SKM-1 (cell line): Measurements from ENCODE around the gene STX4.
"Not testable (repeated sequence)": the region's sequence is repeated elsewhere in the genome, so short reads cannot be mapped to it uniquely, and the experiment has no call there.

Experiments
- DNase-seq: peaks from one replicate; lab custom pipeline; 2025; ENCODE audit not compliant: unreplicated experiment; lab: John Stamatoyannopoulos, UW

The STX4 gene

DNA sequence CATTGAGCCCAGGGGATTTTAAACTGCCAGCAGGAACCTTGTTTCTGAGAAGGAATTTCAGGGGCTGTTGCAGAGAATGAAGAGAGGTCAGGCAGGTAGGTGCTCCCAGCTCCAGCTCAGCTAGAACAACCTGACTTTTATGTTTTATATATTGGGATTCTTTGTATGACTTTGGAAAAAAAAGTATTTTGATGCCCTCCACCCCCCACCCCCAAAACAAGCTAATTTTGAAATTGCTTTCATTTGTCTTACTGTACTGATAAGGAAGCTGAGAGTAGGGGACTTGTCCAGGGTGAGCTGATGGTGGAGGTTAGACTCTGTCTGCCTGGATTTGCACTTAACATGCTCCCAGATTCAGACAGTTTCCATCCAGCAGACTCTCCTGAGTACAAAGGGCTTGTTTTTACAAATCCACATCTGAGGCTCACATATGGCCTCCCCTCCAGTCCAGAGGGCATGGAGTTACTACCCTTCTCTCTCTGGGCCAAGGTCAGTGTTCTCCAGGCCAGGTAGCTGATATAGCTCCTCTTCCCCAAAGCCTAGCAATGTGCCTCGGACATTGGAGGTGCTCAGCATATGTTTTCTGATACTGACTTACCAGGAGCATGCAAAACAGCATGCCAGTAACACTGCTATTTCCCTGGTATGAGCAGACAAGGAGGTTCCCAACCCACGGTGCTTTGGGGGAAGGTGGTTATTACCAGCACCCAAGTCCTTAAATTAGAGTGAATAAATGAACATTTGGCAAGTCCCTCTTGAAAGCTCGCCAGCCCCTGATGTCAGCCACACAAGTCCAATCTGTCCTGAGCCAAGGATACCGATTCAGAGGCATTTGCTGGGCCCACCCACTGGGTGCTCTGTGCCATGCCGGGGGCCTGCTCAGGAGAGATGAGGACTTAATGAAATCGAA lies 34.3 kb upstream of the STX4 start:
- no peak for DNase-seq

DNA sequence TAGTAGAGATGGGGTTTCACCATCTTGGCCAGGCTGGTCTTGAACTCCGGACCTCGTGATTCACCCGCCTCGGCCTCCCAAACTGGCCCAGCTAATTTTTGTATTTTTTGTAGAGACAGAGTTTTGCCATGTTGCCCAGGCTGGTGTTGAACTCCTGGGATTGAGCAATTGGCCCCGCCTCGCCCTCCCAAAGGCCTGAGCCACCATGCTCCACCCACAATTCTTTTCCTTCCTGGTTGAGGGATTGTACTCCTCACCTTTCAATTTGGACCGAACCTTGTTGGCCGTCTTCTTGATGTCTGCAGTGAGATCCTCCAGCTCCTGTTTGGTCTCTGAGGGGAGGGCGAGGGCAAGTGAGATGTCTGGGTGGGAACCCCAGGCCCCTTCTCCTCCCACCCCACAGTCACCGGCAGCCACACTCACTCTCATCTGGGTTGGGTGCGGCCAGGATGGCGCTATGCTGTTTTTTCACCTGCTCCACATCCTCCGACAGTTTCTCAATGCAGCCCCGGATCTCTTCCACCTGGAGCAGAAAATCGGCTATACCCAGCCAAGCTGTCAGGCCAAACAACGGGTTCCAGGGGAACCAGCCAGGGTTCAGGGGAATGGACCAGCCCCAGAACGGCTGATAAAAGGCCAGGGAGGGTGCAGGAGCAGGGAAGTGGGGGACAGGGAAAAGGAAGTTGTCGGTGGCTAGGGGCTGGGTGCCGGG lies 32.5 kb upstream of the STX4 start:
- DNase-seq, result no peak

DNA sequence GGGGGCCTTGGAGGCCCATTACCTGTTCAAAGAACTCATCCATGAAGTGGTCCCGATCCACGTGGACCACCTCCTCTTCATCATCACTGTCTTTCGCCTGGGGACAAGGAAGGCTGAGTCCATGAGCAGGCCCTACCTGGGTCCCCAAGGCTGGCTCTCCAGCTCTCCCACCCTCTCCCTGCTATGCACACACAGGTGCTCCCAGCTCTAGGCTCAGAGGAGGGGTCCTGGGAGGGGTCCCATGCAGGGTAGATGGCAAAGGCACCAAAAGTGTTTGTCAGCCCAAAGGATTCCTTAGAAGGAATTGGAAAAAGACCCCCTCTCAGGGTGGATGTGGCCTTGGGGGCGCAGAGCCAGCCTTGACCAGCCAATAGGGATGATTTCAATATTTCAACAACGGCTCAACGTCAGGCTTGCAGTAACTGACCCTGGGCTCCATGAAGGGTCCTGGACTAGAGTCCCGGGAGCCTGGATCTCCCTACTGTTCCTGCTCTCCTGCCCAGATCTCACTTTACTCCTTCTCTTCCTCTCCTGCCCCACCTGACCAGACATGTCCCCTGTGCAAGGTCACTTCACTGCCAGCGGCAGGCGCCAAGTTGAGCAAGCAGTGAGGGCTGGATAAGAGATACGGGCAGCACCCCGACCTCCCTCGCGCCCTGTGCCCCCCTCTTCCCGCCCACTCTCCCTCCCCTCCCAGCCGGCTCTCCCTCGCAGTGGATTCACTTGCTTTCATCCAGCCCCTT lies 31.7 kb upstream of the STX4 start:
- no peak for DNase-seq

DNA sequence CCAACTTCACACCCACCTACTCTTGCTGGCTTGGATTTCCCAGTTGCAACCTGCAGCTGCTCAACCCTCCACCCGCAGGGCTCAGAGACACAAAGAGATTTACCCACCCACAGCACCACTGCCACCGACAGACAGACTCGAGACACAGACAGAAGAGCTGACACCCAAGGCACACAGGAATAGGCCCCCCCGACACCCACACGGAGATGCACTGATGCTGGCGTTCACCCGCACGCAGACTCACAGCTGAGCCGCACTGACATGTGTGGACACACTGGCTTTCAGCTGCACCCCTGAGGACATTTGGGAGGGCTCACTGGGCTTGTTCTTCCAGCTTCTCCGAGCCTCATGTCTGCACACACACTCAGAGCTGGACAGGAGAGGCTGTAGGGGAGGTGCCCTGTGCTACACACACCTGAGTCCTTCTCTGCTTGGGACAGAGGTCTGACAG lies 31.1 kb upstream of the STX4 start:
- no peak for DNase-seq

DNA sequence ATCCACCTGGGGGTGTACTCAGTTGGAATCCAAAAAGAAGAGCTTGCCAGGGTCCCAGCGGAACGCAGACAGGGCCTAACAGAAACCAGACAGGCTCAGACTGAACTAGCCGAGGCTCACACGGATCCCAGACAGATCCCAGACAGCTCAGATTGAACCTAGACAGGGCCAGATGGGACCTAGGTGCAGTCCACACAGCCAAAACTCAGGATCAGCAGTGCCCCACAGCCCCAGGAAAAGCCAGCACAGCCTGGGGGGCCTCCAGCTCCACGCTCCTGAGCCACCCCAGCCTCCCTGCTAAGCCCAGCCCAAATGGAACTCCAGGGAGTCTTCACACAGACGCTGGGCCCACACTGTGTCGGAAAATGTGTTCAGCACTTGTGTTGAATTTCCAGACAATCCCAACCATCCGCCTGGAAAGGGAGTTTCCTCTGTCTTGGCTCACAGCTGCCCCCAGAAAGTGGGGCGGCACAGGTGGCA lies 30.5 kb upstream of the STX4 start:
- no peak for DNase-seq

DNA sequence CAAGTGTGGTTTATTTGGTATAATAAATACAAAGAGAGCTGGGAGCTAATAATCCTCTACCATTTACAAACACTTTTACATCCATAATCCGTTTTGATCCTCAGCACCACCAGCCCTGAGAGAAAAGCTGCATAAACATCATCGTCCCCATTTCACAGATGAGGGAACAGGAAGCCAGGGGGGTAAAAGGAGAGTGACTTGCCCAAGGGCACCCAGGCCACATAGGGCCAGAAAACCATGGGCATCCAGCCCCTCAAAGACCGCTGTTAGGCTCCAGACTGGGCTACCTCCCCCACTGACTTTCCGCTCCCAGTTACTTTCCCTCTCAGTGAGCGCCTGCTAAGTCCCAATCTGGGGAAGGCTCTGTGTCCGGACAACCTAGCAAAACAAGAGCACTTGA lies 29.6 kb upstream of the STX4 start:
- DNase-seq, result no peak

DNA sequence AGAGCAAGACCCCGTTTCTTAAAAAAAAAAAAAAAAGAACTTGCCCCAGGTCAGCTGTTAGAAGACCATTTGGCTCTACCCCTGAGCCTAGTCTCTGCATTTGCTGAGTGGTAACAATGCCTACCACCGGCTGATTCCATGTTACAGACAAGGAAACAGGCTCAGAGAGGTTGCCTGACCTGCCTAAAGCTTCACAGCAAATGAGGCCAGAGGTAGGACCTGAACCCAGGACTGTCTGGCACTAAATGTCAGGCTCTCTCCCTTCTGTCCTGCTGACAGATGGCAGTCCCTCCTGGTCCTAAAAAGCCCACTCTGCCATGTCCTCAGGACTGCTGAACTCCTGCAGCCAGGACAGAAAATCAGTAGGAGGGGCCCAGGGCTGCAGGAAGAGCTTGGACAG lies 28.7 kb upstream of the STX4 start:
- no peak for DNase-seq

DNA sequence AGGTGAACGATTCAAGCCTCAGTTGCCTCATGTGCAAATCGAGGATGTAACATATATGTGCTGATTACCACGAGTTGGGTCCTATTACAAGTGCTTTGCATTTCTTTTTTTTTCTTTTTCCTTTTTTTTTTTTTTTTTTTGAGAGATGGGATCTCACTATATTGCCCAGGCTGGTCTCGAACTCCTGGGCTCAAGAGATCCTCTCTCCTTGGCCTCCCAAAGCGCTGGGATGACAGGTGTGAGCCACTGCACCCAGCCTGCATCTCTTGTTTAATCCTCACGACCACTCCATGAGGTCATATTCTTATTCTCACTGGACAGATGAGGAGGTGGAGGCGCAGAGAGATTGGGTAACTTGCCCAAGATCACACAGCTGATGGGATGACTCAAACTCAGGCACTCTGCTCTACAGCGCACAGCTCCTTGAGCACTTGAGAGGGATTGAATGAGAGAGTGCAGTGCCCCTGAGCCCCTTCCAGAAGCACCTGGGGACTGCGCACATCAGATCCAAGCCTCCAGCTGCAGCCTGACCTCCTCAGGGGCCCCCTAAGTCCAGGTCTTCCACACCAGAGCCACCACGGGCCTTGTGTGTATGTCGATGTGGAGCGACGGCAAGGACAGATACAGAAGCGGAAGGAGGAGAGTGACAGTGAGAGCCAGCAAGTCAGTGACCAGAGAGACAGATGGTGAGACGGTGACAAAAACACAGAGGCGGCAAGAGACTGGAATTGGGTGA lies 27.8 kb upstream of the STX4 start:
- no peak for DNase-seq

DNA sequence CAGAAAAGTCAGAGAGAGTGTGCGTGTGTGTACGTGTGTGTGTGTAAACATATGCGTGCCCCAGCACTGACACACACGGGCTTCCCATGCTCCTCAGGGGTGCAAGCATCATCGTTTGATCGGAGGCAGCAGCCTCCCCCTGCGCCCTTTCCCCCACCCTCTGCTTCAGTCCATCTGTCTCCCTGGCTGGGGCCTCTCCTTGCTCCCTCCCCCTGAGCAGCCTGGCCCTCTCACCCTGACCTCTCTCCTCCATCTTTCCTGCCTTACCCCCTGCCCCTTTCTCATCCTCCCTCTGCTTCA lies 27.3 kb upstream of the STX4 start:
- no peak for DNase-seq

DNA sequence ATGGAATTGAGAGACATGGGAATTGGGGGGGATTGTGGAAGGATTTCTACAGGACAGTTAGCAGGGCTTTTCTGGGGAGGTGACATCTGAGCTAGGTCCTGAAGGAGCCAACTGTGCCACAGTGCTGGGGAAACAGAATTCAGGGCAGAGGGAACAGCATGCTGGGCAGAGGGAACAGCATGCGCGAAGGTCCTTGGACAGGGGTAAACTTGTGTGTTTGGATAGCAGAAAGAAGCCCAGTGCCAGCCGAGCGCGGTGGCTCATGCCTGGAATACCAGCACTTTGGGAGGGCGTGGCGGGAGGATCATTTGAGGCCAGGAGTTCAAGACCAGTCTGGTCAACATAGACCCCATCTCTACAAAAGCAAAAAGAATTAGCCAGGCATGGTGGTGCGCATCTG lies 26.8 kb upstream of the STX4 start:
- no peak for DNase-seq

DNA sequence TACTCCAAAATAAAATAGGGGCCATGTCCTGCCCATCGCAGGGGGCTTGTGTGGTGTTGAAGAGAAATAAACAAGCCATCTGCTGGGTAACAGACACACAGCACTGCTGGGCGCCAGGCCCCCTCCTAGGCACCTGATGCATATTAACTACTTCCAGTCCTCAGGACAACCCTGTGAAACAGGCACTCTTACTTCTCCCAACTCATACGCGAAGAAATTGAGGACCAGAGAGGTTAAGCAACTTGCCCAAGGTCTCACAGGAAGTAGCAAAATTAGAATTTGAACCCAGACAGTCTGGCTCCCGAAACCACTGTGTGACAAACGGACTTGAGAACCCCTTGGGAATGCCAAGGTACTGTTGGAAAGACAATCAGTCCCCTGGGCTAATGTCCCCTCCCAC lies 25.7 kb upstream of the STX4 start:
- no peak for DNase-seq

DNA sequence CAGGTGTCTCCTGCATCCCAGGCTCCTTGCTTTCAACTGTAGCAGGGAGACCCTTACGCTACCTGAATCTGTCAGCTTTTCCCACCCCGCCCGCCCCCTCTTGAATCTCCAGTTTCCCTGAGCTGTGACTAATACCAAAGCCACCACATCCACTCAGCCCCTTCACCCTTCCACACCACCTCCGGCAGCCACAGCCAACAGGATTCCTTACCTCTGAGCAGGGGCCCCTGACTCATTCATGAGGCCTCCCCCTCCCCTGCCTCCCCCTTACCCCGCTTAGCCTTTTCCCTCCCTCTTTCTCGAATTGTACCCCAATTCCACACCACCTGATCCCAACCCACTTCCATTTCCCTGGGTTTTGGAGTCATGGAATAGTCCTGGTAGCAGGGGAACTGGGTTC lies 25.2 kb upstream of the STX4 start:
- DNase-seq, result no peak

DNA sequence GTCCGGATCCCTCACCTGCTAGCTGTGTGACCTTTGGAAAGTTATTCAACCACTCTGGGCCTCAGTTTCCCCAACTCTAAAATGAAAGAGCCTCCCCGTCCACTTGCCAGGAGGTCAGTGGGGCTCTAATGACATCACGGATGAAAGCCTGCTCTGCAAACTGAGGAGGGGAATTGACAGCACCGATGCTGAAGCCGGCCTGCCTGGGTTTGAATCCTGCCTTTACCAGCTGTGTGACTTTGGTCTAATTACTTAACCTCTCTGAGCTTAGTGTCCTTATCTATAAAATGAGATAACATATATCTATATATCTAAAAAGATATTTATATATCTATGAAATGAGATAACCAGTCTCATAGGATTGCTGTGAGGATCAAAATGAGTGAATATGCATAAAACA lies 24.8 kb upstream of the STX4 start:
- no peak for DNase-seq

DNA sequence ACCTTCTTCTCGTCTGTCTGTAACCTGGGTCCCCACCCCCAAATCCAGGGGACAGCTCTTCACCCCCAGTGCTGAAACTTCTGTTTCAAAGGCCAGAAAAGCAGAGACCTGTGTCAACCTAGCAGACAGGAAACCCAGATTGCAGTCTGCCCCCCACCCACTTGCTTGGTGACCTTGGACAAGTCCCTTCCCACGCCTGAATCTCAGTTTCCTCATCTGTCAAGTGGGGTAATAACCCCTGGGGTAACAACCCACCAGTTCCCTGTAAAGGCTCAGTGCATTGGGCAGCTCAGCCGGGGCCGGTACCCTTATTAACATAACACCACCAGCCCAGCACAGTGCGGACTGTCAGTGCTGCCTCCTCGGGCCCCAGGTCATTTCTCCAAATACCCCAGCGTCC lies 24.2 kb upstream of the STX4 start:
- DNase-seq, result no peak

DNA sequence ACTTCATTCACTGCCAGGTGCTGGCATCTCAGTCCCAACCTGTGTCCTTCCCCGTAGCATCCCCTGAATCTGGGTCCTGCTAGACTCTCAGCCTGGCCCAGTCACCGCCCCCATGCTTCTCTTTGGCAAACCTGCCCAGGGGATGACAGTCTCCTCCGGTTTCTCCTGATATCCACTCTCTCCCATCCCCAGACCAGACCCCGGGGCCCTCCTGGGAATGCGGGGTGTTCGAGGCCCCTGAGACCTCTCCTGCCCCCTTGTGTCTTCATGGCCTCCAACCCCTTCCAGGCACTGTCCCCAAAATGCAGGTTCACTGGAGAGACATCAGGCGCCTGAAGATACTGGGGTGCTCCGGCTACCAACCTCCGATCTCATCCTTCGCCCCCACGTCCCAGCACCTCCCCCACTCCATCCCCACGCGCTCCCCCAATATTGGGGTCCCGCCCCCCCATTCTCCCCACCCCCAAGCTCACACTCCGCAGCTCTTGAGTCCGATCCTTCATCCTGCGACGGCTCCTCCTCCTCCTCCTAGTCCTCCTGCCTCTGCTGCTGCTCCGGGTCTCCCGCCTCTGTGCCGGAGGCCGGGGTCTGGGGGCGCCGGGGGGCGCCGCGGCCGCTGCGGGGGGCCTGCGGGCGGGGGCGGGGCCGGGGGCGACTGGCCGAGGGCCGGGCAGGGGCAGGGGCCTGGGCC lies 23.3 kb upstream of the STX4 start:
- no peak for DNase-seq

DNA sequence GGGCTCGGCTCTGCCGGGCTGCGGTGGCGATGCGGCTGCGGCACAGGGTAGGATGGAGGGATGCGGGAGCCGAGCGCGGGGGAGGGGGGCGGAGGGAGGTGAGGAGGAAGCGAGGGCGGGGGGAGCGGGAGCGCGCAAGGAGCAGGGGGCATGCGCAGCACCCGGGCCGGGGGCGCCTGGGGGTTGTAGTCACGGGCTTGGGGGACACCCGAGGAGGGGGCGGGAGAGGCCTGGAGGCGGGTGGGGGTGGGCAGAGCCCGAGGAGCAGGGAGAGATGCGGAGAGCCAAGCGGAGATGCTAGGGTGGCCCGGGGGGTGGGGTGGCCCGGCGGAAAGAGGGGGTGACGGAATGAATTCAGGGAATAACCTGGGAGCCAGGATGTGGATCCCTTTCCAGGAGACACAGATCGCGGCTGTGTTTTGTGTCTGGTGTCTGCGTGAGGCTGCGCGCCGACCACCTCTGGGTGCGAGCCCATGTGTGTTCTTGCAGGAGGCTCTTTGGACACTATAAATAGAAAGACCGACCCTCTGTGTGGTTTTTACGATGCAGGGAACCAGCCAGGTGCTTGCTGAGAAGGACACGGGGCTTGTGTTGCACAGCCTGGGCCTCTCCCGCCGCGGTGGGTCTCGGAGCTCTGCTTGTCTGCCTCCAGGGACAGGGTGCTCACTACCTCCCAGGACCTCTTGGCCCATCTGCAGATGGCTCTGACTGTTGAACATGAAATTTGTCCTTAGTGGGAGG lies 22.6 kb upstream of the STX4 start, which contains the start of gene STX1B:
TSS of gene STX1B (minus strand) at position 54 of the 741 bp plus-strand sequence. CDS start 242 bp downstream, outside the sequence.
- DNase-seq, result no peak

DNA sequence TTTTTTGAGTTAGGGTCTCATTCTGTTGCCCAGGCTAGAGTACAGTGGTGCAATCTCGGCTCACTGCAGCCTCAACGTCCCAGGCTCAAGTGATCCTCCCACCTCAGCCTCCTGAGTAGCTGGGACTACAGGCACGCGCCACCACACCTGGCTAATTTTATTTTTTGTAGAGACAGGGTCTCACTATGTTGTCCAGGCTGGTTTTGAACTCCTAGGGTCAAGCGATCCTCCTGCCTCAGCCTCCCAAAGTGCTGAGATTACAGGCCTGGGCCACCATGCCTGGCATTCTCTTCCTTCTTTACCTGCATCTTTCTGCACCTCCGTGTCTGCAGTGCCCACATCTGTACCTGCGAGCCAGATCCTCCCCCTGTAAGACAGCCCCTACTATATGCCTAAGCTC lies 21.5 kb upstream of the STX4 start:
- not testable (repeated sequence) for DNase-seq

DNA sequence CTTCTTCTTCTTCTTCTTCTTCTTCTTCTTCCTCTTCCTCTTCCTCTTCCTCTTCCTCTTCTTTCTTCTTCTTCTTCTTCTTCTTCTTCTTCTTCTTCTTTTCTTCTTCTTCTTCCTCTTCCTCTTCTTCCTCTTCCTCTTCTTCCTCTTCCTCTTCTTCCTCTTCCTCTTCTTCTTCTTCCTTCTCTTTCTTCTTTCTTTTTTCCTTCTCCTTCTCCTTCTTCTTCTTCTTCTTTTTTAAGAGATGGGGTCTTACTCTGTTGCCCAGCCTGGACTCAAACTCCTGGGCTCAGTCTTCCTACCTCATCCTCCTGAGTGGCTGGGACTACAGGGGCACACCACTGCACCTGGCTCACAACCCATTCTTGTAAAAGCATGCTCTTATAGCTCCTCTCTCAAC lies 20.1 kb upstream of the STX4 start:
- DNase-seq, result not testable (repeated sequence)

DNA sequence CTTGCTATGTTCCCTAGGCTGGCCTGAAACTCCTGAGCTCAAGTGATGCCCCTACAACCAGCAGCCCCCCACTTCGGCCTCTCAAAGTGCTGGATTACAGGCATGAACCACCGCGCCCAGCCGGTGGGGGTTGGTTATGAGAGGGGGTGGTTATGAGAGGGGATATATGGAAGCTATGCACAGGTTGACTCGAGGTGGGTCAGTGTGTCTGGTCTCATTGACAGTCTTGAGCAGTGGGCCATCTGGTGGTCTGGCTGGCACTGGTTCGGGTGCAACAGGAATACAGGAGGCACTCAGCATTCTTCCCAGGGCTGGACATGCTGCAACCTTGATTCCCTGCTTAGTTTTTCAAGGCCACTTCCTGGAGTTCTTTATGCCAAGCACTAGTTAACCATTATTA lies 17.3 kb upstream of the STX4 start:
- DNase-seq, result no peak

DNA sequence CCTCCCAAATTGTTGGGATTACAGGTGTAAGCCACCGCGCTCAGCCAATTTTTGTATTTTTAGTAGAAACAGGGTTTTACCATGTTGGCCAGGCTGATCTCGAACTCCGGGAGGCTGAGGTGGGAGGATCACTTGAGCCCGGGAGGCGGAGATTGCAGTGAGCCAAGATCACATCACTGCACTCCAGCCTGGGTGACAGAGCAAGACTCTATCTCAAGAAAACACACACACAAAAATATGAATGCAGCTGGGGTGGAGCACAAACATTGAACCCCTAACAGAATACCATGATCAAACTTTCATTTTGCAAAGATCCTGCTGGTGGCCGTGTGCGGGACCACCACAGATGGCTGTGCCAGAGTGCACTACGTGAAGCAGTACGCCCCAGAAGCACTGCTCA lies 15.6 kb upstream of the STX4 start:
- not testable (repeated sequence) for DNase-seq
